Measurements from ENCODE around the gene RNASE12.
"Not testable (repeated sequence)": the region's sequence is repeated elsewhere in the genome, so short reads cannot be mapped to it uniquely, and the experiment has no call there.

RNASE12 gene

GRCh38 chr14:20578784-20579502 is 12.2 kb downstream of the RNASE12 start:
- no peak for DNase-seq (ENCODE audit: low read depth)

GRCh38 chr14:20578325-20578724 is 12.9 kb downstream of the RNASE12 start:
- no peak for DNase-seq (ENCODE audit: low read depth)

GRCh38 chr14:20572382-20572990 is 18.7 kb downstream of the RNASE12 start:
- DNase-seq (ENCODE audit: low read depth), result not testable (repeated sequence)

GRCh38 chr14:20570720-20571119 is 20.5 kb downstream of the RNASE12 start:
- DNase-seq (ENCODE audit: low read depth), result not testable (repeated sequence)

GRCh38 chr14:20569865-20570264 is 21.3 kb downstream of the RNASE12 start:
- DNase-seq (ENCODE audit: low read depth), result not testable (repeated sequence)

GRCh38 chr14:20569066-20569465 is 22.1 kb downstream of the RNASE12 start:
- DNase-seq (ENCODE audit: low read depth), result no peak

GRCh38 chr14:20568393-20568792 is 22.8 kb downstream of the RNASE12 start:
- no peak for DNase-seq (ENCODE audit: low read depth)

- DNase-seq (ENCODE audit: low read depth), result not testable (repeated sequence)
Observed at GRCh38 chr14:20567199-20567598, 24.0 kb downstream of the RNASE12 start.

GRCh38 chr14:20564501-20564997 is 26.6 kb downstream of the RNASE12 start:
- no peak for DNase-seq (ENCODE audit: low read depth)

GRCh38 chr14:20563971-20564370 is 27.2 kb downstream of the RNASE12 start:
- DNase-seq (ENCODE audit: low read depth), result no peak

- no peak for DNase-seq (ENCODE audit: low read depth)
Observed at GRCh38 chr14:20560961-20561360, 30.2 kb downstream of the RNASE12 start, which contains the start of gene RNASE9. Gene RNASE9, minus strand, starts transcription at chr14:20561047.

GRCh38 chr14:20559461-20559904 is 31.7 kb downstream of the RNASE12 start:
- no peak for DNase-seq (ENCODE audit: low read depth)

GRCh38 chr14:20557212-20557542 is 34.0 kb downstream of the RNASE12 start:
- no peak for DNase-seq (ENCODE audit: low read depth)

GRCh38 chr14:20556500-20557211 is 34.5 kb downstream of the RNASE12 start:
- DNase-seq (ENCODE audit: low read depth), result no peak

GRCh38 chr14:20555845-20556244 is 35.3 kb downstream of the RNASE12 start:
- DNase-seq (ENCODE audit: low read depth), result no peak

GRCh38 chr14:20553024-20553423 is 38.2 kb downstream of the RNASE12 start:
- DNase-seq (ENCODE audit: low read depth), result no peak

- no peak for DNase-seq (ENCODE audit: low read depth)
Observed at GRCh38 chr14:20551606-20552005, 39.6 kb downstream of the RNASE12 start.

- DNase-seq (ENCODE audit: low read depth), result no peak
Observed at GRCh38 chr14:20550926-20551325, 40.2 kb downstream of the RNASE12 start.

- DNase-seq (ENCODE audit: low read depth), result no peak
Observed at GRCh38 chr14:20548414-20549158, 42.6 kb downstream of the RNASE12 start.

GRCh38 chr14:20546877-20547276 is 44.3 kb downstream of the RNASE12 start:
- no peak for DNase-seq (ENCODE audit: low read depth)
